GM23338 (cell line): ENCODE results near the gene KCNMA1.

Source experiments
- CREB1 ChIP-seq: fragments of 250-450 bp; sonication (Bioruptor Pico); IDR thresholded peaks from 2 replicates; pipeline ENCODE4 v1.5.0; 2020; ENCODE audit warnings: low read depth, mild to moderate bottlenecking, moderate library complexity
- CTCF ChIP-seq, 2 experiments: fragments of 200-600 bp in 1 of 2; sonication (generic) in 1 of 2; conservative IDR thresholded peaks; 2 replicates each; pipeline versions ENCODE4 v1.5.1 to v1.6.1; 2016 to 2017; ENCODE audit warnings: antibody characterized with exemption in 2 of 2, low read depth in 2 of 2, mild to moderate bottlenecking in 2 of 2, moderate library complexity in 1 of 2
- ETS1 ChIP-seq: IDR thresholded peaks from 2 replicates; pipeline ENCODE4 v1.6.1; 2016; ENCODE audit warnings: antibody characterized with exemption
- EZH2 ChIP-seq: fragments of 200-600 bp; sonication (generic); IDR thresholded peaks from one replicate; pipeline ENCODE4 v1.8.0; 2017; ENCODE audit warnings: antibody characterized with exemption, mild to moderate bottlenecking, low read depth; ENCODE audit not compliant: unreplicated experiment
- EZH2phosphoT487 ChIP-seq: fragments of 200-600 bp; sonication (generic); IDR thresholded peaks from one replicate; pipeline ENCODE4 v1.8.1; 2018; ENCODE audit warnings: antibody characterized with exemption; ENCODE audit not compliant: unreplicated experiment
- JUNB ChIP-seq: IDR thresholded peaks from one replicate; pipeline ENCODE4 v1.6.1; 2016; ENCODE audit warnings: antibody characterized with exemption; ENCODE audit not compliant: unreplicated experiment
- NANOG ChIP-seq: IDR thresholded peaks from 2 replicates; pipeline ENCODE4 v1.6.1; 2016; ENCODE audit warnings: antibody characterized with exemption, borderline replicate concordance
- POLR2AphosphoS5 ChIP-seq: IDR thresholded peaks from 2 replicates; pipeline ENCODE4 v1.6.1; 2016; ENCODE audit warnings: antibody characterized with exemption, low read depth
- REST ChIP-seq: IDR thresholded peaks from one replicate; pipeline ENCODE4 v1.6.1; 2018; ENCODE audit warnings: antibody characterized with exemption; ENCODE audit not compliant: unreplicated experiment
- STAT1 ChIP-seq: IDR thresholded peaks from one replicate; pipeline ENCODE4 v1.6.1; 2016; ENCODE audit warnings: antibody characterized with exemption; ENCODE audit not compliant: unreplicated experiment
- ZNF331 ChIP-seq: fragments of 250-450 bp; sonication (Bioruptor Pico); IDR thresholded peaks from 2 replicates; pipeline ENCODE4 v1.5.0; 2020; ENCODE audit warnings: low read depth, mild to moderate bottlenecking, moderate library complexity
- ZNF462 ChIP-seq: fragments of 250-450 bp; sonication (Bioruptor Pico); IDR thresholded peaks from 2 replicates; pipeline ENCODE4 v1.5.0; 2020; ENCODE audit warnings: mild to moderate bottlenecking, moderate library complexity

- TF ChIP-seq CTCF (conservative IDR thresholded peaks at IDR 0.05; ENCODE audit: low read depth in 2 of 2) (no peak), STAT1 (no peak), EZH2 (no peak), POLR2AphosphoS5 (no peak), CREB1 (no peak), EZH2phosphoT487 (no peak), REST (no peak), JUNB (no peak), ETS1 (no peak), ZNF462 (no peak), NANOG (no peak), ZNF331 (CRISPR knock-in tag) (no peak)
Measured at GRCh38 chr10:77448226-77448625, 189.4 kb downstream of the KCNMA1 start.
